Loucy (cell line): ENCODE results near the gene MYO1E.

Source experiments
- EZH2phosphoT487 ChIP-seq: fragments of 200-600 bp; IDR thresholded peaks from 2 replicates; pipeline ENCODE4 v1.6.1; 2018; ENCODE audit warnings: antibody characterized with exemption, mild to moderate bottlenecking, moderate library complexity, borderline replicate concordance
- TF ChIP-seq, protein P1 (sequence below): fragments of 200-600 bp; sonication (generic); conservative IDR thresholded peaks from 2 replicates; pipeline ENCODE4 v1.5.1; 2014; ENCODE audit warnings: mild to moderate bottlenecking, antibody characterized with exemption, low read length

DNA sequence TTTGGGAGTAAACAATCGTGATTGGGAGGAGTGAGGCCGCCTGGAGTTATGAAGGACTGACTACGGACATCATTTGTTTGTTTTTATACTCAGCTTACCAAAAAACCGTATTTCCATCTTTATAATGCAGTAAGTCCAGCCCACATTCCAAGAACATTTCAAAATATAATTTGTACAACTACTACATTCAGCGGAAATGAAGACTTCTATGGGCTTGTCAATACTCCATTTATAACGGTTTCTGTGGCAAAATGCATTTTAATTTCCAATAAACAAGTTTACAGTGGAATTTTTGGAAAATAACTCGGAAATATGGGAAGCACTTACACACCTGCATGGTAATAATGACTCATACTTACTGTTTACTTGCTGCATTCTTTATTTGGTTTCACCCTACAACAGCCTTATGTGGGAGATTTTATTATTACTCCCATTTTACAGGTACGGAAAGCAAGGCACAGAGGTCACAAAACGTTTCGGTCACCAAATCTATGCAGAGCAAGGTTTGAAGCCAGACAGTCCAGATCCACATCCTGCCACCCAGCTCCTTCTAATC lies 103.7 kb downstream of the MYO1E start:
- TF ChIP-seq, protein P1, sequence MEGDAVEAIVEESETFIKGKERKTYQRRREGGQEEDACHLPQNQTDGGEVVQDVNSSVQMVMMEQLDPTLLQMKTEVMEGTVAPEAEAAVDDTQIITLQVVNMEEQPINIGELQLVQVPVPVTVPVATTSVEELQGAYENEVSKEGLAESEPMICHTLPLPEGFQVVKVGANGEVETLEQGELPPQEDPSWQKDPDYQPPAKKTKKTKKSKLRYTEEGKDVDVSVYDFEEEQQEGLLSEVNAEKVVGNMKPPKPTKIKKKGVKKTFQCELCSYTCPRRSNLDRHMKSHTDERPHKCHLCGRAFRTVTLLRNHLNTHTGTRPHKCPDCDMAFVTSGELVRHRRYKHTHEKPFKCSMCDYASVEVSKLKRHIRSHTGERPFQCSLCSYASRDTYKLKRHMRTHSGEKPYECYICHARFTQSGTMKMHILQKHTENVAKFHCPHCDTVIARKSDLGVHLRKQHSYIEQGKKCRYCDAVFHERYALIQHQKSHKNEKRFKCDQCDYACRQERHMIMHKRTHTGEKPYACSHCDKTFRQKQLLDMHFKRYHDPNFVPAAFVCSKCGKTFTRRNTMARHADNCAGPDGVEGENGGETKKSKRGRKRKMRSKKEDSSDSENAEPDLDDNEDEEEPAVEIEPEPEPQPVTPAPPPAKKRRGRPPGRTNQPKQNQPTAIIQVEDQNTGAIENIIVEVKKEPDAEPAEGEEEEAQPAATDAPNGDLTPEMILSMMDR = no peak
- TF ChIP-seq EZH2phosphoT487 = no peak
